Mesodermal cell (in vitro differentiated cells): ENCODE measurements around the gene PPP2R2D.
"Not testable (repeated sequence)": the region's sequence is repeated elsewhere in the genome, so short reads cannot be mapped to it uniquely, and the experiment has no call there.

Experiments used
- H3K27ac ChIP-seq: 2 replicates; pipeline ENCODE4 v1.7.0; 2013; ENCODE audit warnings: mild to moderate bottlenecking, low read depth, low read length, moderate library complexity; ENCODE audit not compliant: severe bottlenecking
- H3K36me3 ChIP-seq: 2 replicates; pipeline ENCODE4 v1.7.1; 2013; ENCODE audit warnings: mild to moderate bottlenecking, low read length, moderate library complexity; ENCODE audit not compliant: control insufficient read depth, insufficient read depth
- H3K4me1 ChIP-seq: one replicate; pipeline ENCODE4 v1.7.1; 2013; ENCODE audit warnings: mild to moderate bottlenecking, low read length; ENCODE audit not compliant: insufficient read depth, control insufficient read depth, poor library complexity, severe bottlenecking
- H3K4me3 ChIP-seq: 2 replicates; pipeline ENCODE4 v1.7.0; 2013; ENCODE audit warnings: low read length, control low read depth, mild to moderate bottlenecking; ENCODE audit not compliant: insufficient read depth, poor library complexity, severe bottlenecking; ENCODE audit errors: extremely low read depth
- H3K9me3 ChIP-seq: 2 replicates; pipeline ENCODE4 v1.7.1; 2013; ENCODE audit warnings: mild to moderate bottlenecking, low read length, moderate library complexity; ENCODE audit not compliant: control insufficient read depth
- WGBS, 2 experiments: methylation state at CpG; one replicate each; pipeline ENCODE4 v1.1.5; 2013; ENCODE audit warnings: missing lambda C conversion rate in 2 of 2; ENCODE audit not compliant: insufficient coverage in 2 of 2; 5-methylcytosine and 5-hydroxymethylcytosine counted together

PPP2R2D gene

GRCh38 chr10:131880016-131880590 is 20.7 kb upstream of the PPP2R2D start:
- Histone ChIP-seq H3K27ac (no peak overlapping the region), H3K9me3 (peaks cover 5% of the 10 kb centered on the region), H3K4me1 (no peaks in the 10 kb centered on the region), H3K4me3 (no peak overlapping the region), H3K36me3 (no peaks in the 10 kb centered on the region)
- 88 to 89% methylated on average over 9 to 12 of the region's 13 CpGs for WGBS, 2 experiments

GRCh38 chr10:131881104-131881880 is 19.5 kb upstream of the PPP2R2D start:
- peaks cover 5% of the 10 kb centered on the region for H3K9me3 ChIP-seq
- H3K36me3 ChIP-seq, result no peaks in the 10 kb centered on the region
- H3K4me1 ChIP-seq, result no peaks in the 10 kb centered on the region
- H3K4me3 ChIP-seq, result no peak overlapping the region
- no peak overlapping the region for H3K27ac ChIP-seq
- 92 to 93% methylated on average over 10 to 12 of the region's 15 CpGs for WGBS, 2 experiments

GRCh38 chr10:131882151-131882550 is 18.7 kb upstream of the PPP2R2D start:
- H3K27ac ChIP-seq, result no peak overlapping the region
- H3K4me3 ChIP-seq, result no peak overlapping the region
- 85 to 92% methylated on average over 5 to 8 of the region's 8 CpGs for WGBS, 2 experiments
- no peaks in the 10 kb centered on the region for H3K36me3 ChIP-seq
- peaks cover 5% of the 10 kb centered on the region for H3K9me3 ChIP-seq
- H3K4me1 ChIP-seq, result no peaks in the 10 kb centered on the region

- Histone ChIP-seq H3K9me3 (peaks cover 5% of the 10 kb centered on the region), H3K4me1 (no peaks in the 10 kb centered on the region), H3K4me3 (no peak overlapping the region), H3K36me3 (no peaks in the 10 kb centered on the region), H3K27ac (no peak overlapping the region)
- 85 to 90% methylated on average over 4 to 7 of the region's 10 CpGs for WGBS, 2 experiments
Observed at GRCh38 chr10:131882590-131883451, 18.0 kb upstream of the PPP2R2D start.

GRCh38 chr10:131883621-131884393 is 17.0 kb upstream of the PPP2R2D start:
- not testable (repeated sequence) for H3K4me3 ChIP-seq, H3K36me3 ChIP-seq, H3K4me1 ChIP-seq, H3K9me3 ChIP-seq, H3K27ac ChIP-seq
- 78 to 93% methylated on average over 2 to 3 of the region's 7 CpGs for WGBS, 2 experiments

- no peaks in the 10 kb centered on the region for H3K4me1 ChIP-seq
- H3K27ac ChIP-seq, result no peak overlapping the region
- WGBS, 2 experiments, result 34 to 35% methylated on average over 25 of the region's 25 CpGs
- H3K36me3 ChIP-seq, result no peaks in the 10 kb centered on the region
- no peak overlapping the region for H3K4me3 ChIP-seq
- peaks cover 5% of the 10 kb centered on the region for H3K9me3 ChIP-seq
Observed at GRCh38 chr10:131885391-131886165, 15.2 kb upstream of the PPP2R2D start.

GRCh38 chr10:131886237-131886636 is 14.6 kb upstream of the PPP2R2D start:
- peaks cover 5% of the 10 kb centered on the region for H3K9me3 ChIP-seq
- no peak overlapping the region for H3K27ac ChIP-seq
- H3K4me1 ChIP-seq, result no peaks in the 10 kb centered on the region
- WGBS, 2 experiments, result 73 to 75% methylated on average over 6 to 10 of the region's 10 CpGs
- no peaks in the 10 kb centered on the region for H3K36me3 ChIP-seq
- no peak overlapping the region for H3K4me3 ChIP-seq

GRCh38 chr10:131888186-131888604 is 12.6 kb upstream of the PPP2R2D start:
- no peak overlapping the region for H3K27ac ChIP-seq
- H3K9me3 ChIP-seq, result no peaks in the 10 kb centered on the region
- H3K36me3 ChIP-seq, result no peaks in the 10 kb centered on the region
- WGBS, 2 experiments, result 80 to 92% methylated on average over 2 to 5 of the region's 6 CpGs
- no peak overlapping the region for H3K4me3 ChIP-seq
- H3K4me1 ChIP-seq, result no peaks in the 10 kb centered on the region

GRCh38 chr10:131889755-131890154 is 11.1 kb upstream of the PPP2R2D start:
- Histone ChIP-seq H3K4me3 (no peak overlapping the region), H3K9me3 (no peaks in the 10 kb centered on the region), H3K4me1 (no peaks in the 10 kb centered on the region), H3K36me3 (no peaks in the 10 kb centered on the region), H3K27ac (no peak overlapping the region)
- WGBS, 2 experiments, result 91 to 93% methylated on average over 6 to 9 of the region's 9 CpGs
